ENCODE results near the gene CNTN5.

CNTN5 gene

DNA sequence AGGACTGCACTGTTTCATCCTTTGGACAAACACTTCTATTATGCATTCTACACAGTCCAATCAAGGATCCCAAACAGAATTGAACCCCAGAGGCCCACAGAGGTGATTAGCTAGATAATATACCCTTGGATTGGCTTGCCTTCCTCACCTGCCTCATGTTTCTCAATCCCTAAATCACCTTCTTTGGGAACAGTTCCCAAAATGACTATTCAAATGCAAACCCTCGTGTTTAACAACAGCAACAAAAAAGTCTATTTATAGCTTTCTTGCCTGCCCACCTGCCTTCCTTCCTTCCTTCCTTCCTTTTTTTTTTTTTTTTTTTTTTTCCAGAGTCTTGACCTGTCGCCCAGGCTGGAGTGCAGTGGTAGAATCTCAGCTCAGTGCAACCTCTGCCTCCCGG is 180.0 kb downstream of the CNTN5 start:
- ATAC-seq: no peak
- TF ChIP-seq, protein P1, sequence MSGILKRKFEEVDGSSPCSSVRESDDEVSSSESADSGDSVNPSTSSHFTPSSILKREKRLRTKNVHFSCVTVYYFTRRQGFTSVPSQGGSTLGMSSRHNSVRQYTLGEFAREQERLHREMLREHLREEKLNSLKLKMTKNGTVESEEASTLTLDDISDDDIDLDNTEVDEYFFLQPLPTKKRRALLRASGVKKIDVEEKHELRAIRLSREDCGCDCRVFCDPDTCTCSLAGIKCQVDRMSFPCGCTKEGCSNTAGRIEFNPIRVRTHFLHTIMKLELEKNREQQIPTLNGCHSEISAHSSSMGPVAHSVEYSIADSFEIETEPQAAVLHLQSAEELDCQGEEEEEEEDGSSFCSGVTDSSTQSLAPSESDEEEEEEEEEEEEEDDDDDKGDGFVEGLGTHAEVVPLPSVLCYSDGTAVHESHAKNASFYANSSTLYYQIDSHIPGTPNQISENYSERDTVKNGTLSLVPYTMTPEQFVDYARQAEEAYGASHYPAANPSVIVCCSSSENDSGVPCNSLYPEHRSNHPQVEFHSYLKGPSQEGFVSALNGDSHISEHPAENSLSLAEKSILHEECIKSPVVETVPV (CRISPR knock-in tag; IDR thresholded peaks at IDR 0.05): no peak
- TF ChIP-seq ARNTL (CRISPR knock-in tag; IDR thresholded peaks at IDR 0.05; ENCODE audit: borderline replicate concordance, low read depth) (no peak), ZNF8 (CRISPR knock-in tag; IDR thresholded peaks at IDR 0.05) (no peak), ISL1 (CRISPR knock-in tag; IDR thresholded peaks at IDR 0.05) (no peak), RARB (CRISPR knock-in tag; IDR thresholded peaks at IDR 0.05) (no peak)
- TF ChIP-seq, protein P2, sequence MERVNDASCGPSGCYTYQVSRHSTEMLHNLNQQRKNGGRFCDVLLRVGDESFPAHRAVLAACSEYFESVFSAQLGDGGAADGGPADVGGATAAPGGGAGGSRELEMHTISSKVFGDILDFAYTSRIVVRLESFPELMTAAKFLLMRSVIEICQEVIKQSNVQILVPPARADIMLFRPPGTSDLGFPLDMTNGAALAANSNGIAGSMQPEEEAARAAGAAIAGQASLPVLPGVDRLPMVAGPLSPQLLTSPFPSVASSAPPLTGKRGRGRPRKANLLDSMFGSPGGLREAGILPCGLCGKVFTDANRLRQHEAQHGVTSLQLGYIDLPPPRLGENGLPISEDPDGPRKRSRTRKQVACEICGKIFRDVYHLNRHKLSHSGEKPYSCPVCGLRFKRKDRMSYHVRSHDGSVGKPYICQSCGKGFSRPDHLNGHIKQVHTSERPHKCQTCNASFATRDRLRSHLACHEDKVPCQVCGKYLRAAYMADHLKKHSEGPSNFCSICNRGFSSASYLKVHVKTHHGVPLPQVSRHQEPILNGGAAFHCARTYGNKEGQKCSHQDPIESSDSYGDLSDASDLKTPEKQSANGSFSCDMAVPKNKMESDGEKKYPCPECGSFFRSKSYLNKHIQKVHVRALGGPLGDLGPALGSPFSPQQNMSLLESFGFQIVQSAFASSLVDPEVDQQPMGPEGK (CRISPR knock-in tag; IDR thresholded peaks at IDR 0.05; ENCODE audit: borderline replicate concordance): no peak

DNA sequence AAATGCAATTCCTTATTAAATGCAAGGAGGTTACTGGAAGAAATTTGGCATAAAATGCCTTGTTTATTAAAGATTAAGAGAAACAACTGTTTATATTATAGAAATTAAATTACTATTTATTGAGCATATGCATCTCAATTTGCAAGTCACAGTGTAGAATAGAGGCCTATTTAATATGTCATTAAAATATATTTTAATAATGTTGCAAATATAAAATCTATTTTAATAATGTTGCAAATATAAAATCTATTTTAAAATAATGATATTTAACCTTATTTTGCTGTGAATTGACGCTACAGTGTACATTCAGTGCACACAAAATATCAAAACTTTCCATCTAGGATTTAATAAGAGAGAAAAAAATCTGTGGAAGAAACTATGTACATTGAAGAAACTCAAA is 188.1 kb downstream of the CNTN5 start:
- TF ChIP-seq BACH2 (CRISPR knock-in tag; IDR thresholded peaks at IDR 0.05; ENCODE audit: borderline replicate concordance) (no peak), ISL1 (CRISPR knock-in tag; IDR thresholded peaks at IDR 0.05) (no peak), CSDC2 (CRISPR knock-in tag; IDR thresholded peaks at IDR 0.05) (no peak), ZNF565 (CRISPR knock-in tag; conservative IDR thresholded peaks at IDR 0.05; ENCODE audit: low read depth) (no peak), PPARA (CRISPR knock-in tag; IDR thresholded peaks at IDR 0.05; ENCODE audit: borderline replicate concordance) (no peak)
- TF ChIP-seq, protein P1 (CRISPR knock-in tag; IDR thresholded peaks at IDR 0.05): no peak
- TF ChIP-seq, protein P3, sequence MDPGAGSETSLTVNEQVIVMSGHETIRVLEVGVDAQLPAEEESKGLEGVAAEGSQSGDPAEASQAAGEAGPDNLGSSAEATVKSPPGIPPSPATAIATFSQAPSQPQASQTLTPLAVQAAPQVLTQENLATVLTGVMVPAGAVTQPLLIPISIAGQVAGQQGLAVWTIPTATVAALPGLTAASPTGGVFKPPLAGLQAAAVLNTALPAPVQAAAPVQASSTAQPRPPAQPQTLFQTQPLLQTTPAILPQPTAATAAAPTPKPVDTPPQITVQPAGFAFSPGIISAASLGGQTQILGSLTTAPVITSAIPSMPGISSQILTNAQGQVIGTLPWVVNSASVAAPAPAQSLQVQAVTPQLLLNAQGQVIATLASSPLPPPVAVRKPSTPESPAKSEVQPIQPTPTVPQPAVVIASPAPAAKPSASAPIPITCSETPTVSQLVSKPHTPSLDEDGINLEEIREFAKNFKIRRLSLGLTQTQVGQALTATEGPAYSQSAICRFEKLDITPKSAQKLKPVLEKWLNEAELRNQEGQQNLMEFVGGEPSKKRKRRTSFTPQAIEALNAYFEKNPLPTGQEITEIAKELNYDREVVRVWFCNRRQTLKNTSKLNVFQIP (CRISPR knock-in tag; IDR thresholded peaks at IDR 0.05; ENCODE audit: borderline replicate concordance, low read depth): no peak
- no peak for ATAC-seq

DNA sequence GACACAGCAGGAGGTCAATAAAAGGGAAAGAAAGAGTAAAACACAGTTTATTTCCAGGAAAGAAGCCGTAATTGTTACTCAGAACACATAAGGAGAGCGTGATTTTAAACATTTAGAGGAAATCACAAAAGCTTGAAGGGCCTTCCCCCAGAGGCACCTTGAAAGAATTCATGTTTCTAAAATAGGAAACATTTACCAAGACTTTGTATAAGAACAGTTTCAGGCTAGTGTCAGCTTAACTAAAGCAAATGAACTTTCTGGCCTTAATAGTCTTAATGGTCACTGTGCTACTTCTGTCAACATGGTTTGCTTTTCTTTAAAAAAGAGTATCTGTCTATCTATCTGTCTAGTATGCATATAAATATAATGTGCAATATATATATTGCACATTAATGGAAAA is 208.8 kb downstream of the CNTN5 start:
- no peak for ATAC-seq
- TF ChIP-seq ZNF565 (CRISPR knock-in tag; conservative IDR thresholded peaks at IDR 0.05; ENCODE audit: low read depth) (no peak), SNAI2 (CRISPR knock-in tag; IDR thresholded peaks at IDR 0.05) (no peak), BACH2 (CRISPR knock-in tag; IDR thresholded peaks at IDR 0.05; ENCODE audit: borderline replicate concordance) (no peak), ISL1 (CRISPR knock-in tag; IDR thresholded peaks at IDR 0.05) (no peak), ZFP3 (CRISPR knock-in tag; IDR thresholded peaks at IDR 0.05) (no peak), ZNF70 (CRISPR knock-in tag; IDR thresholded peaks at IDR 0.05) (no peak), ZFP30 (CRISPR knock-in tag; IDR thresholded peaks at IDR 0.05) (no peak), RARB (CRISPR knock-in tag; IDR thresholded peaks at IDR 0.05) (no peak), PPARA (CRISPR knock-in tag; IDR thresholded peaks at IDR 0.05; ENCODE audit: borderline replicate concordance) (no peak), ESRRG (CRISPR knock-in tag; IDR thresholded peaks at IDR 0.05) (no peak), CSDC2 (CRISPR knock-in tag; IDR thresholded peaks at IDR 0.05) (no peak), ZC3H10 (CRISPR knock-in tag; IDR thresholded peaks at IDR 0.05) (no peak), ARNTL (CRISPR knock-in tag; IDR thresholded peaks at IDR 0.05; ENCODE audit: borderline replicate concordance, low read depth) (no peak)
- TF ChIP-seq, protein P4, sequence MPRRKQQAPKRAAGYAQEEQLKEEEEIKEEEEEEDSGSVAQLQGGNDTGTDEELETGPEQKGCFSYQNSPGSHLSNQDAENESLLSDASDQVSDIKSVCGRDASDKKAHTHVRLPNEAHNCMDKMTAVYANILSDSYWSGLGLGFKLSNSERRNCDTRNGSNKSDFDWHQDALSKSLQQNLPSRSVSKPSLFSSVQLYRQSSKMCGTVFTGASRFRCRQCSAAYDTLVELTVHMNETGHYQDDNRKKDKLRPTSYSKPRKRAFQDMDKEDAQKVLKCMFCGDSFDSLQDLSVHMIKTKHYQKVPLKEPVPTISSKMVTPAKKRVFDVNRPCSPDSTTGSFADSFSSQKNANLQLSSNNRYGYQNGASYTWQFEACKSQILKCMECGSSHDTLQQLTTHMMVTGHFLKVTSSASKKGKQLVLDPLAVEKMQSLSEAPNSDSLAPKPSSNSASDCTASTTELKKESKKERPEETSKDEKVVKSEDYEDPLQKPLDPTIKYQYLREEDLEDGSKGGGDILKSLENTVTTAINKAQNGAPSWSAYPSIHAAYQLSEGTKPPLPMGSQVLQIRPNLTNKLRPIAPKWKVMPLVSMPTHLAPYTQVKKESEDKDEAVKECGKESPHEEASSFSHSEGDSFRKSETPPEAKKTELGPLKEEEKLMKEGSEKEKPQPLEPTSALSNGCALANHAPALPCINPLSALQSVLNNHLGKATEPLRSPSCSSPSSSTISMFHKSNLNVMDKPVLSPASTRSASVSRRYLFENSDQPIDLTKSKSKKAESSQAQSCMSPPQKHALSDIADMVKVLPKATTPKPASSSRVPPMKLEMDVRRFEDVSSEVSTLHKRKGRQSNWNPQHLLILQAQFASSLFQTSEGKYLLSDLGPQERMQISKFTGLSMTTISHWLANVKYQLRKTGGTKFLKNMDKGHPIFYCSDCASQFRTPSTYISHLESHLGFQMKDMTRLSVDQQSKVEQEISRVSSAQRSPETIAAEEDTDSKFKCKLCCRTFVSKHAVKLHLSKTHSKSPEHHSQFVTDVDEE (CRISPR knock-in tag; IDR thresholded peaks at IDR 0.05): no peak
- TF ChIP-seq, protein P1 (CRISPR knock-in tag; IDR thresholded peaks at IDR 0.05): no peak
- TF ChIP-seq, protein P5, sequence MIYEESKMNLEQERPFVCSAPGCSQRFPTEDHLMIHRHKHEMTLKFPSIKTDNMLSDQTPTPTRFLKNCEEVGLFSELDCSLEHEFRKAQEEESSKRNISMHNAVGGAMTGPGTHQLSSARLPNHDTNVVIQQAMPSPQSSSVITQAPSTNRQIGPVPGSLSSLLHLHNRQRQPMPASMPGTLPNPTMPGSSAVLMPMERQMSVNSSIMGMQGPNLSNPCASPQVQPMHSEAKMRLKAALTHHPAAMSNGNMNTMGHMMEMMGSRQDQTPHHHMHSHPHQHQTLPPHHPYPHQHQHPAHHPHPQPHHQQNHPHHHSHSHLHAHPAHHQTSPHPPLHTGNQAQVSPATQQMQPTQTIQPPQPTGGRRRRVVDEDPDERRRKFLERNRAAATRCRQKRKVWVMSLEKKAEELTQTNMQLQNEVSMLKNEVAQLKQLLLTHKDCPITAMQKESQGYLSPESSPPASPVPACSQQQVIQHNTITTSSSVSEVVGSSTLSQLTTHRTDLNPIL (CRISPR knock-in tag; IDR thresholded peaks at IDR 0.05; ENCODE audit: low read depth): no peak

Data from SK-N-SH treated with all-trans-retinoic acid at 6 μM for 48 hours (cell line).